Natural killer cell treated with Interleukin-12 subunit alpha and Interleukin-12 subunit beta and Interleukin-15 and Interleukin-18, amount 100 ng/mL, for 72 hours (primary cell): ENCODE results near the gene SMARCA2. TPM values are rescaled to one million over a fixed set of nuclear protein-coding genes. Genes with fewer than 3 reads are reported as not detected.

Source experiments
- ATAC-seq, 2 donors: fragments of 150-1000 bp; cut with Tn5 transposase in 1 of 2; sonication (Bioruptor Pico), chemical (Tn5 transposase) in 1 of 2; 2 replicates each; pipeline ENCODE4 v1.10.0; 2021
- DNase-seq: peaks from one replicate; pipeline ENCODE4 v3.0.0; 2022; ENCODE audit warnings: low spot score
- H3K27ac Mint-ChIP-seq, 2 donors: 1 replicate in 1 of 2; 2 replicates in 1 of 2; pipeline ENCODE4 v1.8.0; 2022; ENCODE audit warnings: mixed read lengths in 2 of 2, mild to moderate bottlenecking in 1 of 2, moderate library complexity in 1 of 2
- H3K27me3 Mint-ChIP-seq, 2 donors: 1 replicate in 1 of 2; 2 replicates in 1 of 2; pipeline ENCODE4 v1.8.0; 2022; ENCODE audit warnings: mixed read lengths in 2 of 2
- H3K36me3 Mint-ChIP-seq: one replicate; pipeline ENCODE4 v1.8.0; 2022; ENCODE audit warnings: mixed read lengths
- H3K4me1 Mint-ChIP-seq, 2 donors: 1 replicate in 1 of 2; 2 replicates in 1 of 2; pipeline ENCODE4 v1.8.0; 2022; ENCODE audit warnings: low read depth in 2 of 2, mixed read lengths in 2 of 2, mild to moderate bottlenecking in 1 of 2
- H3K4me3 Mint-ChIP-seq: one replicate; pipeline ENCODE4 v1.8.0; 2022; ENCODE audit warnings: mixed read lengths
- H3K9me3 Mint-ChIP-seq: 2 replicates; pipeline ENCODE4 v1.8.0; 2022; ENCODE audit warnings: mixed read lengths
- total RNA-seq, 2 donors: library from RNA; stranded (reverse); gene quantifications; one replicate each; pipeline ENCODE4 v1.2.3, GENCODE V29; 2022

Gene SMARCA2
- total RNA-seq, 2 donors from 2014 or later: 124 to 174 TPM

GRCh38 chr9:2066312-2067273 is 51.4 kb downstream of the SMARCA2 start:
- Mint-ChIP-seq H3K4me3 (no peak overlapping the region), H3K27me3 (no peaks in the 10 kb centered on the region), H3K27ac (no peak overlapping the region), H3K4me1 (peaks cover 0 to 2% of the 10 kb centered on the region in 2 donors), H3K9me3 (no peaks in the 10 kb centered on the region), H3K36me3 (peaks cover 14% of the 10 kb centered on the region)
- DNase-seq (no peak), ATAC-seq (peak in 1 of 2 donors; percentile 44)

GRCh38 chr9:2072752-2073405 is 57.7 kb downstream of the SMARCA2 start:
- peaks cover 37% of the 10 kb centered on the region for H3K36me3 Mint-ChIP-seq

GRCh38 chr9:2082772-2083171 is 67.6 kb downstream of the SMARCA2 start:
- Mint-ChIP-seq H3K4me1 (peaks cover 7 to 9% of the 10 kb centered on the region in 2 donors), H3K9me3 (no peaks in the 10 kb centered on the region), H3K27me3 (no peaks in the 10 kb centered on the region), H3K4me3 (no peak overlapping the region), H3K27ac (peak overlapping the region in 1 of 2 donors; percentile 36), H3K36me3 (peaks cover 43% of the 10 kb centered on the region)
- DNase-seq (no peak), ATAC-seq (no peak)

More at GRCh38 chr9:2072752-2073405, 57.7 kb downstream of the SMARCA2 start:
- no peaks in the 10 kb centered on the region for H3K9me3 Mint-ChIP-seq
- peaks cover 0 to 5% of the 10 kb centered on the region in 2 donors for H3K4me1 Mint-ChIP-seq
- peak overlapping the region in 1 of 2 donors; percentile 13 for H3K27ac Mint-ChIP-seq
- ATAC-seq (peak in 1 of 2 donors; percentile 44), DNase-seq (no peak)
- no peaks in the 10 kb centered on the region for H3K27me3 Mint-ChIP-seq
- H3K4me3 Mint-ChIP-seq: no peak overlapping the region

GRCh38 chr9:2083479-2083878 is 68.3 kb downstream of the SMARCA2 start:
- no peak overlapping the region for H3K4me3 Mint-ChIP-seq
- no peaks in the 10 kb centered on the region for H3K9me3 Mint-ChIP-seq
- peak overlapping the region in 1 of 2 donors; percentile 36 for H3K27ac Mint-ChIP-seq
- peaks cover 8 to 9% of the 10 kb centered on the region in 2 donors for H3K4me1 Mint-ChIP-seq
- no peak for DNase-seq
- no peaks in the 10 kb centered on the region for H3K27me3 Mint-ChIP-seq
- no peak for ATAC-seq
- H3K36me3 Mint-ChIP-seq: peaks cover 43% of the 10 kb centered on the region

GRCh38 chr9:2085716-2086115 is 70.6 kb downstream of the SMARCA2 start:
- H3K27ac Mint-ChIP-seq: no peak overlapping the region
- peaks cover 38% of the 10 kb centered on the region for H3K36me3 Mint-ChIP-seq
- H3K27me3 Mint-ChIP-seq: no peaks in the 10 kb centered on the region
- peaks cover 12 to 19% of the 10 kb centered on the region in 2 donors for H3K4me1 Mint-ChIP-seq
- ATAC-seq (no peak), DNase-seq (no peak)
- H3K9me3 Mint-ChIP-seq: no peaks in the 10 kb centered on the region
- no peak overlapping the region for H3K4me3 Mint-ChIP-seq

- ATAC-seq (no peak), DNase-seq (no peak)
- H3K4me3 Mint-ChIP-seq: no peak overlapping the region
- H3K9me3 Mint-ChIP-seq: no peaks in the 10 kb centered on the region
- H3K4me1 Mint-ChIP-seq: peaks cover 14 to 20% of the 10 kb centered on the region in 2 donors
- H3K36me3 Mint-ChIP-seq: peaks cover 40% of the 10 kb centered on the region
- no peaks in the 10 kb centered on the region for H3K27me3 Mint-ChIP-seq
- H3K27ac Mint-ChIP-seq: no peak overlapping the region
These were observed 71.0 kb downstream of the SMARCA2 start for GRCh38 chr9:2086116-2086515.

GRCh38 chr9:2086971-2087370 is 71.8 kb downstream of the SMARCA2 start:
- H3K4me1 Mint-ChIP-seq: peaks cover 16 to 20% of the 10 kb centered on the region in 2 donors
- H3K27ac Mint-ChIP-seq: peak overlapping the region in 1 of 2 donors; percentile 31
- H3K27me3 Mint-ChIP-seq: no peaks in the 10 kb centered on the region
- no peaks in the 10 kb centered on the region for H3K9me3 Mint-ChIP-seq
- H3K36me3 Mint-ChIP-seq: peaks cover 46% of the 10 kb centered on the region
- no peak overlapping the region for H3K4me3 Mint-ChIP-seq
- ATAC-seq (no peak), DNase-seq (no peak)

- DNase-seq: no peak
- Mint-ChIP-seq H3K4me1 (peaks cover 16 to 20% of the 10 kb centered on the region in 2 donors), H3K27me3 (no peaks in the 10 kb centered on the region), H3K9me3 (no peaks in the 10 kb centered on the region), H3K36me3 (peaks cover 46% of the 10 kb centered on the region), H3K4me3 (no peak overlapping the region), H3K27ac (peak overlapping the region in 1 of 2 donors; percentile 31)
- ATAC-seq: peak; percentile 76 to 81
These were observed 72.6 kb downstream of the SMARCA2 start for GRCh38 chr9:2087500-2088313.

GRCh38 chr9:2093920-2094597 is 78.9 kb downstream of the SMARCA2 start:
- Mint-ChIP-seq H3K36me3 (peaks cover 43% of the 10 kb centered on the region), H3K27me3 (no peaks in the 10 kb centered on the region), H3K4me1 (peaks cover 10 to 21% of the 10 kb centered on the region in 2 donors), H3K27ac (no peak overlapping the region), H3K4me3 (no peak overlapping the region), H3K9me3 (no peaks in the 10 kb centered on the region)
- ATAC-seq (no peak), DNase-seq (no peak)

- ATAC-seq (no peak), DNase-seq (no peak)
- H3K36me3 Mint-ChIP-seq: peaks cover 43% of the 10 kb centered on the region
- peak overlapping the region; percentile 17 to 56 for H3K27ac Mint-ChIP-seq
- H3K4me3 Mint-ChIP-seq: no peak overlapping the region
- no peaks in the 10 kb centered on the region for H3K9me3 Mint-ChIP-seq
- H3K4me1 Mint-ChIP-seq: peaks cover 3 to 12% of the 10 kb centered on the region in 2 donors
- H3K27me3 Mint-ChIP-seq: no peaks in the 10 kb centered on the region
These were observed 81.3 kb downstream of the SMARCA2 start for GRCh38 chr9:2096376-2096970.

GRCh38 chr9:2106666-2107065 is 91.5 kb downstream of the SMARCA2 start:
- no peaks in the 10 kb centered on the region for H3K27me3 Mint-ChIP-seq
- peaks cover 29% of the 10 kb centered on the region for H3K36me3 Mint-ChIP-seq
- no peak overlapping the region for H3K4me3 Mint-ChIP-seq
- H3K27ac Mint-ChIP-seq: no peak overlapping the region
- DNase-seq (no peak), ATAC-seq (no peak)
- no peaks in the 10 kb centered on the region for H3K9me3 Mint-ChIP-seq
- H3K4me1 Mint-ChIP-seq: peaks cover 3% of the 10 kb centered on the region in 2 donors

- DNase-seq (no peak), ATAC-seq (no peak)
- Mint-ChIP-seq H3K9me3 (no peaks in the 10 kb centered on the region), H3K4me3 (no peak overlapping the region), H3K36me3 (peaks cover 35% of the 10 kb centered on the region), H3K4me1 (peaks cover 9 to 11% of the 10 kb centered on the region in 2 donors), H3K27me3 (no peaks in the 10 kb centered on the region), H3K27ac (no peak overlapping the region)
These were observed 92.8 kb downstream of the SMARCA2 start for GRCh38 chr9:2107906-2108451.
